ENCODE measurements around the gene DNAJC12.

DNAJC12 gene

DNA sequence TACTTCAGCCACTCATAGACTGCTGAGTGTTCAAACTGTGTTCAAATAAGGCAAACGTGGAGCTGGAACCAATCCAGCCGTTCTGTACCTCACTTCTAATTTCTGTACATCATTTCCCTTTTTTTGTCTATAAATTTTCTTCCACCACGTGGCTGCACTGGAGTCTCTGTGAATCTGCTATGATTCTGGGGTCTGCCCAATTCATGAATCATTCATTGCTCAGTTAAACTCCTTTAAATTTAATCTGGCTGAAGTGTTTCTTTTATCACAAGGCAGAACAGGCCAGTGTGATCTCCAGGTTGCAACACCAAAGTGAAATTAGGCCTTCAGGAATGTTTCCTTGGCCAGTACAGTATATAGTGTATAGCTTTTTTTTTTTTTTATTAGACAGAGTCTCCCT lies 53.5 kb downstream of the DNAJC12 start:
- no peak overlapping the region for H3K4me3 ChIP-seq (ENCODE audit: low read length, poor library complexity, severe bottlenecking)
- TF ChIP-seq EZH2phosphoT487 (IDR thresholded peaks at IDR 0.05; ENCODE audit: borderline replicate concordance) = no peak
- TF ChIP-seq, protein P1, sequence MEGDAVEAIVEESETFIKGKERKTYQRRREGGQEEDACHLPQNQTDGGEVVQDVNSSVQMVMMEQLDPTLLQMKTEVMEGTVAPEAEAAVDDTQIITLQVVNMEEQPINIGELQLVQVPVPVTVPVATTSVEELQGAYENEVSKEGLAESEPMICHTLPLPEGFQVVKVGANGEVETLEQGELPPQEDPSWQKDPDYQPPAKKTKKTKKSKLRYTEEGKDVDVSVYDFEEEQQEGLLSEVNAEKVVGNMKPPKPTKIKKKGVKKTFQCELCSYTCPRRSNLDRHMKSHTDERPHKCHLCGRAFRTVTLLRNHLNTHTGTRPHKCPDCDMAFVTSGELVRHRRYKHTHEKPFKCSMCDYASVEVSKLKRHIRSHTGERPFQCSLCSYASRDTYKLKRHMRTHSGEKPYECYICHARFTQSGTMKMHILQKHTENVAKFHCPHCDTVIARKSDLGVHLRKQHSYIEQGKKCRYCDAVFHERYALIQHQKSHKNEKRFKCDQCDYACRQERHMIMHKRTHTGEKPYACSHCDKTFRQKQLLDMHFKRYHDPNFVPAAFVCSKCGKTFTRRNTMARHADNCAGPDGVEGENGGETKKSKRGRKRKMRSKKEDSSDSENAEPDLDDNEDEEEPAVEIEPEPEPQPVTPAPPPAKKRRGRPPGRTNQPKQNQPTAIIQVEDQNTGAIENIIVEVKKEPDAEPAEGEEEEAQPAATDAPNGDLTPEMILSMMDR (conservative IDR thresholded peaks at IDR 0.05; ENCODE audit: low read length) = no peak
- H3K4me2 ChIP-seq (ENCODE audit: low read depth, low read length, poor library complexity, severe bottlenecking) = no peak overlapping the region
- H3K79me2 ChIP-seq (ENCODE audit: insufficient read depth, low read length) = no peaks in the 10 kb centered on the region
- no peaks in the 10 kb centered on the region for H3F3A ChIP-seq (ENCODE audit: low read depth)
- no peaks in the 10 kb centered on the region for H3K36me3 ChIP-seq (ENCODE audit: insufficient read depth, low read length)
- peak overlapping the region; percentile 74 for H2AFZ ChIP-seq (ENCODE audit: low read length)
- no peak overlapping the region for H3K9ac ChIP-seq (ENCODE audit: low read depth, low read length, poor library complexity, severe bottlenecking)
- no peaks in the 10 kb centered on the region for H3K9me3 ChIP-seq (ENCODE audit: insufficient read depth, low read depth, low read length)
- H3K9me2 ChIP-seq (replicated peaks; ENCODE audit: low read depth, low read length) = no peaks in the 10 kb centered on the region
- peaks cover 5% of the 10 kb centered on the region for H3K4me1 ChIP-seq (ENCODE audit: insufficient read depth, low read length, poor library complexity, severe bottlenecking)
- no peaks in the 10 kb centered on the region for H3K27me3 ChIP-seq (ENCODE audit: insufficient read depth, low read length, poor library complexity, severe bottlenecking)
- no peaks in the 10 kb centered on the region for H4K20me1 ChIP-seq (ENCODE audit: insufficient read depth, low read length, poor library complexity, severe bottlenecking)

DNA sequence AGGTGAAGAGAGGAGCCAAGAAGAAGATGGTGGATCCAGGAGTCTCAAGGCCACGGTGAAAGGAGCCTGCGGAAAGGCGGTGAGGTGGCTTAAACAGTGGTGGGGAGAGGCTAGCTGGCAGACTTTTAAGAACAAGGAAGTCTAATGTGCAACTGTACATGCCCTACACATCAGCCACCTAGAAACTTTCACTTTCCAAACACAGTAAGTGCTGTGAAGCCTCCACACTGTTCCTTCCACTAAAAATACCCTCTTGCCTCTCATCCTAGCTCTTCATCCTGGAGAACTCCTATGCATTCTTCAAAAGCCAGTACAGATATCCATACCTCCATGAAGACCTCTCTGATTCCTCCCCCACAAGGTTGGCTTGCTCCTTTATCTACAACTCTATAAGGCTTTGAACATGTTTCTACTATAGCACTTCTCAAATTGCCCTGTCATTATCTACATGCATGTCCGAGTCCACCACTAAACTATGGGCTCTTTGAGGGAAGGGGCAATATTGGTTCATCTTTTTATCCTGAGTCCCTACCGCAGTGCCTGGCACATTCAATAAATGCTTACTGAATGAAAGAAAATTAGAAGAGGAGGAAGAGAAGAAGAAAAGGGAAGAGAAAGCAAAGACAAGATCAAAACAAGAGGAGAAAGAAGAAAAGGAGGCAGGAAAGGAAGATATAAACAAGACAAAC lies 54.2 kb downstream of the DNAJC12 start:
- Histone ChIP-seq H3K4me3 (ENCODE audit: low read length, poor library complexity, severe bottlenecking) (no peak overlapping the region), H2AFZ (ENCODE audit: low read length) (peak overlapping the region; percentile 74)

DNA sequence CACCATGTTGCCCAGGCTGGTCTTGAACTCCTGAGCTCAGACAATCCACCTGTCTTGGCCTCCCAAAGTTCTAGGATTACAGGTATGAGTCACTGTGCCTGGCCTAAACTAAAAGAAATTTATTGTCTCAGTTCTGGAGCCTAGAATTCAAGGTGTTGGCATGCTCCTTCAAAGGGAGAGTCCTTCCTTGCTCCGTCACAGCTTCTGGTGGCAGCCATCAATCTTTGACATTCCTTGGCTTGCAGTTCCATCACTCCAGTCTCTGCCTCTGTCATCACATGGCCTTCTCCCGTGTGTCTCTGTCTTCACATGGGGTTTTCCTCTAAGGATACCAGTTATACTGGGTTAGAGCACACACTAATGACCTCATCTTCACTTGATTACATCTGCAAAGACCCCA lies 55.5 kb downstream of the DNAJC12 start:
- no peaks in the 10 kb centered on the region for H3K36me3 ChIP-seq (ENCODE audit: insufficient read depth, low read length)
- no peaks in the 10 kb centered on the region for H3K9me3 ChIP-seq (ENCODE audit: insufficient read depth, low read depth, low read length)
- no peaks in the 10 kb centered on the region for H3K27me3 ChIP-seq (ENCODE audit: insufficient read depth, low read length, poor library complexity, severe bottlenecking)
- no peaks in the 10 kb centered on the region for H4K20me1 ChIP-seq (ENCODE audit: insufficient read depth, low read length, poor library complexity, severe bottlenecking)
- no peaks in the 10 kb centered on the region for H3F3A ChIP-seq (ENCODE audit: low read depth)
- no peaks in the 10 kb centered on the region for H3K9me2 ChIP-seq (replicated peaks; ENCODE audit: low read depth, low read length)
- TF ChIP-seq, protein P1 (conservative IDR thresholded peaks at IDR 0.05; ENCODE audit: low read length) = no peak
- TF ChIP-seq EZH2phosphoT487 (IDR thresholded peaks at IDR 0.05; ENCODE audit: borderline replicate concordance) = no peak
- H3K4me3 ChIP-seq (ENCODE audit: low read length, poor library complexity, severe bottlenecking) = no peak overlapping the region
- H3K4me1 ChIP-seq (ENCODE audit: insufficient read depth, low read length, poor library complexity, severe bottlenecking) = peaks cover 5% of the 10 kb centered on the region
- no peaks in the 10 kb centered on the region for H3K79me2 ChIP-seq (ENCODE audit: insufficient read depth, low read length)
- H3K4me2 ChIP-seq (ENCODE audit: low read depth, low read length, poor library complexity, severe bottlenecking) = no peak overlapping the region
- no peak overlapping the region for H2AFZ ChIP-seq (ENCODE audit: low read length)
- H3K9ac ChIP-seq (ENCODE audit: low read depth, low read length, poor library complexity, severe bottlenecking) = no peak overlapping the region

More for the DNA sequence above, 54.2 kb downstream of the DNAJC12 start:
- H3K4me2 ChIP-seq (ENCODE audit: low read depth, low read length, poor library complexity, severe bottlenecking) = peak overlapping the region; percentile 26
- H3F3A ChIP-seq (ENCODE audit: low read depth) = no peaks in the 10 kb centered on the region
- TF ChIP-seq, protein P1 (conservative IDR thresholded peaks at IDR 0.05; ENCODE audit: low read length) = no peak
- no peak for TF ChIP-seq EZH2phosphoT487 (IDR thresholded peaks at IDR 0.05; ENCODE audit: borderline replicate concordance)
- H3K9me2 ChIP-seq (replicated peaks; ENCODE audit: low read depth, low read length) = no peaks in the 10 kb centered on the region
- no peaks in the 10 kb centered on the region for H3K36me3 ChIP-seq (ENCODE audit: insufficient read depth, low read length)
- H3K27me3 ChIP-seq (ENCODE audit: insufficient read depth, low read length, poor library complexity, severe bottlenecking) = no peaks in the 10 kb centered on the region
- H3K79me2 ChIP-seq (ENCODE audit: insufficient read depth, low read length) = no peaks in the 10 kb centered on the region
- H3K4me1 ChIP-seq (ENCODE audit: insufficient read depth, low read length, poor library complexity, severe bottlenecking) = peaks cover 5% of the 10 kb centered on the region
- H4K20me1 ChIP-seq (ENCODE audit: insufficient read depth, low read length, poor library complexity, severe bottlenecking) = no peaks in the 10 kb centered on the region
- H3K9ac ChIP-seq (ENCODE audit: low read depth, low read length, poor library complexity, severe bottlenecking) = no peak overlapping the region
- no peaks in the 10 kb centered on the region for H3K9me3 ChIP-seq (ENCODE audit: insufficient read depth, low read depth, low read length)

Measured in Loucy (cell line).